ENCODE results near the gene MUC13.

The MUC13 gene

DNA sequence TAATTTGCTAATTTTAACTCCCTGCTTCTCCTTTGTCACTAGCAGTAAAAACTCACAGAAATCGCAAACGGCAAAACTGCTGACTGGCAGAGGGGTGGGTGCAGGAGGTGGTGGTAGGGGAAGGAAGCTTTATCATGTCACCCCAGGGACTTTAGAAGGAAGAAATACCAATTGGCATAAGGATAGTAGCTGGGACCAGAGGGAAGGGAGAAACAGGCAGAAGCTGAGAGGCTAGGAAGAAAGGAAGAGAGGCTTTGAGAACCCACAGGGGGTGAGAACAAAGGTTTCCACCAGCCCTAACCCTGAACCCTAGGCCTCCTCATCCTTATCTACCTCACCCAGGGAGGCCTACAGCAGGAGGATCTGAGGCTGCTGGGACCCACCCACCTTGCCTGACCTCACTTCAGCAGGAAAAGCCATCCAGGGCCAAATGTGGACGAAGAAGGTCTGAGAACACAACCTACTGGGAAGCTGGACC is 58.1 kb downstream of the MUC13 start:
- no peak for DNase-seq (ENCODE audit: low spot score)

DNA sequence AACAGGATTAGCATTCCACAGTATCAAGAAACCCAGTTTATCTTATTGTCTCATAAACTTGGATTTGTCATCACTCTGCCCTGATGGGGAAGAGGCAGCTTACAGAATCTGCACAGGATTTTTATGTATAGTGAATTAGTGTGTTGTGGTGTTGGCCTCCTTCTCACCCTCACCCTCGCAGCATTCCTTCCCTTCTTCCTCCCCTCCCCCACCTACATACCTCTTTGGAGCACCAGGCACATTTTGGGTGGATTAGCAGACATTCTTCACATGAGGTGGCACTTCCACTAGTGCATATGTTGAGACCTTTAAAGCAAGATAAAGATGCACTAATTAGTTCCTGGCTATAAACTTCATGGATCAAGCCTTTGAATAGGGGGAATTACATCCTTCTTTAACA is 61.3 kb downstream of the MUC13 start:
- DNase-seq (ENCODE audit: low spot score) = no peak

DNA sequence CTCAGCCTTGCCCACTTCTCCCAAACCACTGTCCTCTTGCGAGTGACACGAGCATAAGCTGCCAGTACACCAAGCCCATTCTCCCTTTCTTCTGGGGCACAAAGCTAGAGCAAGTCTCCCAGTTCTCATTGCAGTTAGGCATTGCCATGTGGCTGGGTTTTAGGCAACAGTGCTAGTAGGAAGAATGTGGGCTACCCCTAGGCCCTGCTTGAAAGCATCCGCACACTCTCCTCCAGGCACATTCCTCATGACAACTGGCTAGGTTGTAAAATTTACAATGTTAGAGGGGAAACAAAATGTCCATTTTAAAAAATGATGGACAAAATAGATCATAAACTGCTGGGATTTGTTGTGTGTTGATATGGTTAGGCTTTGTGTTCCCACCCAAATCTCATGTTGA is 67.0 kb downstream of the MUC13 start:
- DNase-seq (ENCODE audit: low spot score) = no peak

DNA sequence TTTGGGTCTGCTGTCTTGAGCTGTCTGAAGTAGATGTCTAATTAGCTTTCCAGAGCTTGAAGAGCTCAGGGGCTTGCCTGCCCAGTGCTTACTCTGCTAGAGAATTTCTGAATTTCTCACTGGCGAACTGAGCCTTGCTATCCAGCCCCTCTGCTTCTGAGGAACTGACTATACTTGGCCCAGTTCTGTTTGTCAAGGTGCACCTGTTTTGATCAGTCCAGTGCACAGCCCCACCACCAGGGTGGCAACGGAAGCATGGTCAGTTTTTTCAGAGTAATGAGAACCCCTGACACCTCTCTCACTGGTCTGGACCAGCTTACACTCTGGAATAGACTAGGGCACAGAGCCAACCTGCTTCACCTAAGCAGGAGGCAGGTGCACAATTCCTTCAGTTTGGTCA is 72.5 kb downstream of the MUC13 start:
- DNase-seq (ENCODE audit: low spot score) = no peak

DNA sequence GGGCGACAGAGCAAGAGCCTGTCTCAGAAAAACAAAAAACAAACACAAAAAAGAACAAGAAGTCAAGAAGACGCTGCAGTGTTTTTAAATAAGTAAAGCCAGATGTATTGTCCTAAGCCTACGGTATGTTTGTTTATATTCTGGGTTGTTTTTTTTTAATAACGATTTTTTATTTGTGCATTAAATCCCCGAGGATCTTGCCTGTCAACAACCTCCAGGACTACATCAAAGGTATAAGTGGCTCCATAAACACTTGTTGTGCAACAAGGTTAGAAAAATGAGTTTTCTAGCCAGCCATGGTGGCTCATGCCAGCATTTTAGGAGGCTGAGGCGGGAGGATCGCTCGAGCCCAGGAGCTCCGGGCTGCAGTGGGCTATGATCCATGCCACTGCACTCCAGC is 73.5 kb downstream of the MUC13 start:
- no peak for DNase-seq (ENCODE audit: low spot score)

DNA sequence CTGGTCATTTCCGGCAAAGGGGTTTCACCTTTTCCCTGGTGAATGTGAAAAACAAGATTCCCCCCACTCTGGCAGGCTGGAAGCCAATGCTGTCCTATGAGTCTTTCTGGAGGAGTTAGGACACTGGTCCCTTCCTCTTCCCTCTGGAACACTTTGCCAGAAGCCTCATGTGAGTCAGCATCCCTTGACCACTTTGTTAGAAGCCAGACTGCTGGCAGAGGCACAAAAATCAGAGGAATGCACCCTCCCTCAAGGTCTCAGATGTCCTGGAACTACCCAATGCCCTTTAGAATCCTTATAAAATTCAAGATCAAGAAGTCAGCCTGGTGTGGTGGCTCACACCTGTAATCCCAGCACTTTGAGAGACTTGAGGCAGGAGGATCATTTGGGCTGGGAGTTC is 74.0 kb downstream of the MUC13 start:
- DNase-seq (ENCODE audit: low spot score) = peak; percentile 97

DNA sequence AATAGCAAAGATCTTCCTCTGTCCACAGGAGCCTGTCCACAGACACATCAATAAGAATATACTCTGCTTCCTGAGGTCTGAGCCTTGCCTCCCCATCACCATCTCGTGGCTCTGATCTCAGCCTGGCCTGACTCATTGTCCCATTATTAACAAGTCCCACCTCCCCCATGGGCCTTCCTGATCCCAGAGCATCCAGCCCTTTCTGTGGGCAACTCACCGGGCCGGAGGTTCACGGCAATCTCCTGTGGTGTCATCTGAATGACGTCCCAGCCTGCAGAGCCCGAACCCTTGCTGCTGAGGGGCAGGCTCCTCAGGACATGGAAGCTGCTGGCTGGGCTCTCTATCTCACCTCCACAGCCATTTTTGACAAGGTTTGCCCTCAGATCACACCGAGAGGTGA is 75.5 kb downstream of the MUC13 start:
- DNase-seq (ENCODE audit: low spot score) = peak; percentile 92

DNA sequence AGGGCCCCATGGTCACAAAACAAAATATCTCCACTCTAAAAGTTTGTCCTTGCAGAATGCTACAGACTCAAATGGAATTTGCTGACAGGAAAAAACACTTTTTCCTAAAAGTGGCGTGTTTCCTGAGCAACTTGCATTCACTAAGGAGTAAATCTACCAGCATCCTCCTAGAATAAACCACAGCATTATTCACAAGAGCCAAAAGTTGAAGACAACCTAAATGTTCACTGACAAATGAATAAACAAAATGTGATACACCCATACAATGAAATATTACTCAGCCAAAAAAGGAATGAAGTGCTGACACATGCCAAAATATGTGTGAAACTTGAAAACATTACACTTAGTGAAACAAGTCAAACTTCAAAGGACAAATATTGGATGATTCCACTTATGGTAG is 76.3 kb downstream of the MUC13 start:
- DNase-seq (ENCODE audit: low spot score) = no peak

DNA sequence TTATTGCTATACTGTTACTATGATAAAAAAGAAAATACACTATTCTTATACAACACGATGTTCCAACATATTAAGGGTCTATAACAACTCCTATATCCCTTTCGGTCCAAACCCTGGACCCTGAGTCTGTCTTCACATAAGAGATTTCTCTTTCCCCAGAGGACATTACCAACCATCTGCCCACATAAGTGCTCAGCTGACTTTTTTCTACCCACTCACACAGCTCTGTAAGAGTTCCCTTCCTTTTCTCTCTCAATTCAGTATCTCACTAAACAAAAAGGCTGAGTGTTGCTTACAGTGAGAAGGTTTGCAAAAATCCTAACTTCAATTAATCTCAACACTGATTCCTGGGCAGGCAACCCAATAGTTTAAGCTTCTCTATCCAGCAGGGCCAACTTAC is 77.9 kb downstream of the MUC13 start:
- no peak for DNase-seq (ENCODE audit: low spot score)
